NCI-H1436 treated with DMSO at 0.1 percent for 48 hours (cell line): ENCODE data around the gene IL25.

Source experiments
- DNase-seq: peaks from one replicate; lab custom pipeline; 2025; lab: John Stamatoyannopoulos, UW

Gene IL25

GRCh38 chr14:23353433-23353780 is 19.2 kb upstream of the IL25 start:
- no peak for DNase-seq

DNA sequence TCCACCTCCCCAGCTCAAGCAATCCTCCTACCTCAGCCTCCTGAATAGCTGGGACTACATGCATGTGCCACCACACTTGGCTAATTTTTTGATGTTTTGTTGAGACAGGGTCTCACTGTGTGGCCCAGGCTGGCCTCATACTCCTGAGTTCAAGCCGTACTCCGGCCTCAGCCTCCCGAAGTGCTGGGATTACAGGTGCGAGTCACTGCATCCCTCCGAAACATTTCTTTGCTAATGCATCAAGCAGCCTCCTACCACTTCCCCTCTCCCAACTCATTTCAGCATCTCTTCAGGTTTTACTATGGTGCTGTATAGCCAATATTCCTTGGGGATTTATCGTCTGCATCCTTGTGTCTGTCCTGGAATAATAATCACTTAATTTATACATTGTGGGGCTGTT is 17.6 kb upstream of the IL25 start:
- no peak for DNase-seq

- no peak for DNase-seq
Observed at GRCh38 chr14:23355871-23356435, 16.7 kb upstream of the IL25 start.

DNA sequence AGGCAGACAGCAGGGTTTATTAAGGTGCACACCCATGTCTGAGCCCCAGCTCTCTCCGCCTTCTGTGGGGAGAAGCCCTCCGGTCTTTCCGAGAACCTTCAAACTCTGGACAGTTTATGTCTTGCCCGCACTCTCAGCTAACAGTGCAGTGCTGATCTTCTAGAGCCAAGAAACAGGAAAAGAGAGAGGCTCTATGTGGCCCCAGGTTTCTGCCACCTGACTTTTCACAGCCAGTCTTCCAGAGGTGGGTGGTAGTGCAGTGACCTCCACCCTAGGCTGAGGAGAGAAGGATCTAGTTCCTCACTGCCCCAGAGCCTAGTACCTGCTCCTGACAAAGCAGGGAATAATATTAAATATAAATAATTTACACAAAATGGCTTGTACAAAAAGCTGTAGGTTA is 15.9 kb upstream of the IL25 start:
- DNase-seq: no peak

DNA sequence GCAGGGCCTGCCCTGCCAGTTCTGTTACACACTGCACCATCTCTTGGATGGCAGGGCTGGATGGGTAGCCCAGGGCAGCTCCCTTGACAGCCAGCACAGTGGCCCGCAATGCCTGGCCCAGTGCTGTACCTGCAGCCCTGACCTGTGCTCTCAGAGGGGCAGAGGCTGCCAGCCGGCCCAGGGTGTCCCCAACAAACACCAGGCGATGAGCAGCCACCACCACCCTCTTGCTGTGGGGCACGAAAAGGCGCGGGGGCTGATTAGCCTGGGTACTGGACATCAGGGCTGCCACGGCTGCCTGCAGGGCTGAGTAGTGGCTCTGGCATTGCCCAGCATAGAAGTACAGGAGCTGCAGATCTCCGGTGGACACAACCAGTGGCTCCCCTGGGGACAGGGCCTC is 15.3 kb upstream of the IL25 start:
- DNase-seq: no peak

- DNase-seq: no peak
Observed at GRCh38 chr14:23358042-23358441, 14.6 kb upstream of the IL25 start.

DNA sequence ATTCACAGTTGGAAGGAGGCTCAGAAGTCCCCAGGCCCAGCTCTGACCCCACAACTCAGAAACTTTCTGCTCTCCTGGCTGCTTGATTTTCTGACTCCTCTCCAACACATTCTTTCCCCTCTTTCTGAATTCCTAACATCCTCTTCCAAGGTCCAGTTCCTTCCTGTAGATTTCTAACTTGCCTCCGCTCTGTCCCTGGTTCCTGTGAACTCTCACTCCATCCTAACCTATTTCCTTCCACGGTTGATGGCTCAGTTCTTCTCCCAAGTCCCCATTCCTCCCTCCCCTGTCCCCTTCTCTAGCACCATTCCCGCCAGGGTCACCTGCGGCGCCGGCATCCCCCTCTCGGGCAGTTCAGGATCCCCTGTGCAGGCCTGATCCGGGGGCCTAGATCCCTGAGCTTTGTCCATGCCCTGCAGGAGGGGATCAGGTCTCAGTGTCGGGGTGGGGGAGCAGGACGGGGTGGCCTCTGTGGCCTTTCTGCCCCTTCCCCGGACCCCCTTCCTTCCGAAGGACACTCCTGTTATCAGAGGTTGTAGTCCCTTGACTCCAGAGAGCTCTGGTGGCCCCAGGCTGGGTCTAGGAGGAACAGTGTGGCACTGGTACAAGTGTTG is 13.9 kb upstream of the IL25 start:
- no peak for DNase-seq

DNA sequence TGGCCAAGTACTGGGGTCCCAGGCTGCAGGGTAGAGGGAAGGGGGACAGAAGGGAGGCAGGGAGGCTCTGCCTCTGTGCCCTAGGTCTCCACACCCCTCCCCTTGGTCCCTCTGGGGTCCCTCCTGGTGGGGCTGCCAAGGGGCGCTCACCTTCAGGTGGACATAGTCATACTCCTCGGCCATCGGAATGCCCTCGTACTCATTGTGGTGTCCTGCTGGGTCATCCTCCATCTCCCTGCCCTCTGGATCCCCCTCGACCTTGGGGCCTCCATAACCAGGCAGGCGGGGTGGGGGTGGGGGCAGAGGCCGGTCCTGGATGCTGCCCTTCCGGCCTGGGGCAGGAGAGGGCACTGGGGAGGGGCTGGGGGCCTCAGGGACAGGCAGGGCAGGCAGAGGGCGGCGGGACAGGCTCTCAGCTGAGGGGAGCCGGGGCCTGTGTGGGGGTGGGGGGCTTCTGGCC is 13.4 kb upstream of the IL25 start:
- DNase-seq: no peak

- DNase-seq: no peak
Observed at GRCh38 chr14:23359722-23360447, 12.7 kb upstream of the IL25 start.

GRCh38 chr14:23360496-23360895 is 12.1 kb upstream of the IL25 start:
- DNase-seq: no peak

DNA sequence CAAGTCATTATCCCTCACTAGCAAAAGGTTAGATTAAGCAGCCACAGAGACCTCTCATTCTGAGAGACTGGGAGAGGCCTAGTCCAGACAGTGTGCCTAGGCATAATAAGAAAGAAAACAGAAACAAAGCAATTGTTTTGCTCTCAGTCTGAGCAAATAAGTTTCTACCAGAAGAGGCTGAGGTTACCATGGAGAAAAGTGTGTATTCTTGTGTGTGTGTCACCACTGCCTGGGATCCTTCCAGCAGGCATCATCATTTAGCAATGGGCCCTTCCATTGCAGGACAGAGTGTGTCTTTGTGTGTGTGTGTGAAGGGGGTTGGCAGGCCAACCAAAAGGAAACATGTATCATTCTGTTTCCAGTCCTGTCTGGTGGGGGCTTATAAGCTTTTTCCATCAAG is 11.3 kb upstream of the IL25 start:
- DNase-seq: no peak

GRCh38 chr14:23361763-23362162 is 10.8 kb upstream of the IL25 start:
- no peak for DNase-seq

DNA sequence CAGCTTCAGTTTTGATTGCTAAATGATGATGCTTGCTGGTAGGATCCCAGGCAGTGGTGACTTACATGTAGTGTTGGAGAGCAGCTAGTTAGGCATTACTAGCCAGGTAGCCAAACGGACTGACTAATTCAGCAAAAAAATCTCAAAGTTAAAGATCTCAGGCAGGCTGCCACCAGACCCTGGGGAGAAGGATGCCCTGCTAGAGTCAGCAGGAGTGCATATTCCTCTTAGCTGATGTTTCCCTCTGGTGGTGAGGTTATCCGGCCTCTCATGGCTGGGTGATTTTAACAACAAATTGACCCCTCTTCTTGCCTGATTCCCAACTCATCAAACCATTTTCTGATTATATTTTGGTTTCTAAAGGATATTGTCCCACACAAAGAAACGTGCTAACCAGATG is 10.4 kb upstream of the IL25 start:
- no peak for DNase-seq

DNA sequence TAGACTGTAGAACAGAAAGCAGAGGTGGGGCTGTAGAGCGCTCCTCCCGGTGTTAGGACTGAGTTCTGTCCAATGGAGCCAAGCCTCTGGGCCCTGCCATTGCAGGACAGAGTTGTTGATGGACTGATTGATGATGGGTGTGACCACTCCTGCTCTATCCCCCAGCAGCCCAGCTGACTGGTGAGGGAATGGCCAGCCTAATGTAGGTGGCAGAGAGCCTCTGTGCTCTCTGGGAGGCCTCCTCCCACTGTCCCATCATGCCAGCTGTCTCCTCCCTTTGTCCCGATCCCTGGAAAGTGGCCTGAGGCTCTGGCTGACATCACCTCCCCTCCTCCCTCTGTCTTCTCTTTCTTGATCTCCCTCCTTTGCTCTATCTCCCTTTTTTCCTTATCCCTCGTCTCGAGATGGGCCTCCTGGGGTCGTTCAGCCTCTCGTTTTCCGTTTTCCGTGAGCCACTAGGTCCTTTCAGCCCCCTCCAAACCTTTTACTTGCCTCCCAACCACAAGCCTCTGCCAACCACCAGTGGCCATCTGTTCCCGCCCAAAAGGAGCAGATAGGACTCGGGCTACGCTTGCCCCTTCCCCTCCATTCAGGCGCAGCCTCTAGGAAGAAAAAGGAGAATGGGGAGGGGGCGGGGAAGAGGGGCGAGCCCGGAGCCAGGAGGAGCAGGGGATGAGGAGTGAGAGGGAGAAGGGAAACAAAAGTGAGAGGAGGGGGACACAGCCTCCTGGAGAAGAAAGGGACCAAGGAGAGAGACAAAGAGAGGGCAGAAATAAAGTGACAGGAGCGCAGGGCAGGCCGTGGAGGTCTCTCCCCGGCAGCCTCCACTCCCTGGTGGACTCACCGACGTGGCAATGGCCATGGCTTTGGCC is 8.2 kb upstream of the IL25 start:
- no peak for DNase-seq

DNA sequence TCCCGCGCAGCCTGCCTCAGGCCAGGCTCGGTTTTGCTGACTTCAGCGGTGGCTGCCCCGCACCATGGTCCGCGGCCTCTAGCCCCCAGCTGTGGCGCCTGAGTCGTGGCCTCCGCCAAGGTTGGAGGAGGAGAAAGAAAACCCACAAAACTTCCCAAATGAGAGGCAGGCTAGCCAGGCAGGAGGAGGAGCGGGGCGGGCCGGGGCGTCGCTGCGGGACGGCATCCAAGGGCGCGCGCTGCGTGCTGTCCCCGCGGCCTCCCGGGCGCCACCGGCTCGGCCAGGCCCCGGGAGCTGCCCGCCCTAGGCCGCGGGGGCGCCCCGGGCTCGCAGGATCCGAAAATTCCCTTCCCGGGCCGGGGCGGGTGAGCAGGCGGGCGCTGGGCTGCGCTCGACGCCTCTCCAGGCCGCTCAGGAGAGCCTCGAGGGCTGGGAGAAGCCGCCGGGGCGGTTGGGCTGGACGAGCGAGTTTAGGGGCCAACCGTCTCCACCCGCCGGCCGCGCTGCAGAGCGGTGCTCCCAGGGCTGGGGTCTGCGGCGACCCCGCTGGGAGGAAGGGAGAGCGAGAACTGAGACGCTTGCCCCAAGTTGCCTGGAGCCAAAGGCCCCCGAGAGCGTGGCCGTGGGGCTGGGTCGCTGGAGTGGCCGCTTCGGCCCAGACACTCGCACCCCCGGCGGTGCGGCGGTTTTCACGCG is 7.4 kb upstream of the IL25 start, which contains the start of gene EFS:
TSS of gene EFS (minus strand) at position 137 of the 696 bp plus-strand sequence. CDS start 147 bp downstream, outside the sequence.
- DNase-seq: no peak

DNA sequence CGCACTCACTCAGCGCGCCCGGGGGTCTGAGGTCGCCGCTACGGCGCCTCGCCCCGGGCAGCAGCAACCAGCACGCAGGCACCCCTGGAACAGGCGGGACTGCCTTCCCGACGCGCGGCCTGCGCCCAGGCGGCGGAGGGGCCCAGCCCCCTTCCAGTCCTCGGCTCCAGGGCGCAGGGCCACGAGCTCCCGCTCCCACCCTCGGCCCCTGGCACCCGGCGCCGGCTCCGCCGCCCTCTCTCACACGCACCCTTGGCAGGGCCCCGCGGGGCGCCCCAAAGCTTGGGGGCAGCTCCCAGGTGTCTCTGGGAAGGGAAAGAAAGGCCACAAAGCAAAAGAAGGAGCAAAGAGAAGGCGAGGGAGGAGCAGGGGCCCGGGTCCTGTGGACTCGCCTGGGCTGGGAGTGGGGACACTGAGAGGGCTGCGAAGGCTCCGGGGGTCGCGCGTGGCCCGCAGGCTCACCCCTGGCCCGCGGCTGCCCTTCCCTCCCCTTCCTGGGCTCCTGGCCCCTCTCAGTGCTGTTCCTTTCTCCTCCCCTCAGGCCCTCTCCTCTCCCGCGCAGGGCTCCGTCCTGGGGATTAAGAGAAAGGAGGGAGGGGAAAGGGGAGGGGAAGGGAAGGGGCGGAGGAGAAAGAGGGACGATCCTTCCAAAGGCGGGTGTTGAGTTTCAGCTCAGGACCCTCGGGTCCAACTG is 6.7 kb upstream of the IL25 start:
- DNase-seq: no peak

- DNase-seq: peak; percentile 28
Observed at GRCh38 chr14:23366426-23366921, 6.1 kb upstream of the IL25 start.

DNA sequence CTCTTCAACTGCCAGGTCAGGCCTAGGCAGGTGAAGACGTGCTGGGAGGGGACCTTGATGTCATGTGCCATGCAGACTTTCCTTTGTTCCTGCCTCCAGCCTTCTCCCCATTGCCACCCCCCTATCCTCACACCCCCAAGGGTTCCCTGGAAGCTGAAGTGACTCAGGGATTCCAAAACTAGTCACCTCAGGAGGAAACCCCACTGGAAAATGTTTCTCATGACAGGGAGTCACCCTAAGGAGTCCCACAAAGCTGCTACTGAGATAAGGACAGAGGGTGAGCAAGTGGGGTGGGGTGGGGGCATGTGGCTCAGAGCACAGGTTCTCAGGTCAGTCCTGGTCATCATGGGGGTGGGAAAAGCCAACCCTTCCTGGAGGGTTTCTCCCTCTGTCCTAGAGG is 2.4 kb upstream of the IL25 start:
- no peak for DNase-seq

GRCh38 chr14:23371865-23372264 is 744 bp upstream of the IL25 start:
- DNase-seq: no peak

- DNase-seq: no peak
Observed at GRCh38 chr14:23373041-23373440, 432 bp downstream of the IL25 start.
